ENCODE measurements around the gene RMND5B. TPM values are rescaled to one million over a fixed set of nuclear protein-coding genes. Genes with fewer than 3 reads are reported as not detected.

RMND5B gene
- total RNA-seq, 2 donors from 2014 or later: 29.2 to 29.9 TPM

DNA sequence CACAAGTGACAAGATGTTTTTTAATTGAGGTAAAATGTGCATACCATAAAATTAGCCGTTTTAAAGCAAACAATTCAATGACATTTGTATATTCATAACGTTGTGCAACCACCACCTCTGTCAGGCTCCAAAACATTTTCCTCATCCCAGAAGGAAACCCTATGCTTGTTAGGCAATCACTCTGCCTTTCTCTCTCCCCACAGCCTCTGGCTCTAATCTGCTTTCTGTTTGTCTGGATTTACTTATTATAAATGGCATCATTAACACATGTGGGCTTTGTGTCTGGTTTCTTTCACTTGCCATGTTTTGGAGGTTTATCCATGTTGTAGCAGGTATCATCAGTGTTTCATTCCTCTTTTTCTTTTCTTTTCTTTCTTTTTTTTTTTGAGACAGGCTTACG is 18.9 kb upstream of the RMND5B start:
- intact Hi-C loops (cut with DNase I): no loop called here
- no peak for DNase-seq (ENCODE audit: low spot score)

GRCh38 chr5:178112545-178112944 is 18.3 kb upstream of the RMND5B start:
- intact Hi-C loops (cut with DNase I): no loop called here

DNA sequence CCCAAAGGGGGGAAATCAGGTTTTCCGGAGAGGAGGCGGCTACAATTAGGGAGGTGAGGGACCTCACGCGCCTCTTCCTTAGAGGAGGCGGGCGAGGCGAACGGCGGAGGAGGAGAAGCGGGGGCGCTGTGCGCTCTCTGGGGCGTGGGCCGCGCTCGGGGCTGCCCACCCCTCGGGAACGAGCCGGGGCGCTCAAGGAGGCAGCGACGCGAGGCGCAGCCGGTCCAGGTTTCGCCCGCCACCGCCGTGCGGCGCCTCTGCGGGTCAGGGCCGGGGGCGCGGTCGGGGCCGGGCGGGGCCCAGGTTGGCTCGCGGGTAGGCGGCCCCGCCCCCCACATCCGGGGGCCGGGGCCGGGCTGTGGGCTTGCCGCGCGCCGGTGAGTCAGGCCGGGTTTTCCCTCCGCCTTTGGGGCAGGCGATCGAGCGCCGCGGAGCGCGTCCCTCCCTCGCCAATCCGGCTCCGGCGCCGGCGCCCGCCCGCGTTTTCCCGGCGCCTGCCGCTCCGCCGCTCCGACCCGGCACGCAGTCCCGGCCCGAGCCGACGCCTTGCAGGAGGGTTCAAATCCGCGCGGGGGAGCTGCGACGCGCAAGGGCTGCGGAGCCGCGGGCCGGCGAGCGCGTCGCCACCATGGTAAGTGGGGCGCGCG is 17.6 kb upstream of the RMND5B start, which contains the start of gene N4BP3:
Gene N4BP3, plus strand, starts transcription at position 392 of the 647 bp plus-strand sequence. CDS start 6,052 bp downstream, outside the sequence.
- no peak for DNase-seq (ENCODE audit: low spot score)
- intact Hi-C loops (cut with DNase I): no loop called here

More at GRCh38 chr5:178112545-178112944, 18.3 kb upstream of the RMND5B start:
- DNase-seq (ENCODE audit: low spot score): no peak

DNA sequence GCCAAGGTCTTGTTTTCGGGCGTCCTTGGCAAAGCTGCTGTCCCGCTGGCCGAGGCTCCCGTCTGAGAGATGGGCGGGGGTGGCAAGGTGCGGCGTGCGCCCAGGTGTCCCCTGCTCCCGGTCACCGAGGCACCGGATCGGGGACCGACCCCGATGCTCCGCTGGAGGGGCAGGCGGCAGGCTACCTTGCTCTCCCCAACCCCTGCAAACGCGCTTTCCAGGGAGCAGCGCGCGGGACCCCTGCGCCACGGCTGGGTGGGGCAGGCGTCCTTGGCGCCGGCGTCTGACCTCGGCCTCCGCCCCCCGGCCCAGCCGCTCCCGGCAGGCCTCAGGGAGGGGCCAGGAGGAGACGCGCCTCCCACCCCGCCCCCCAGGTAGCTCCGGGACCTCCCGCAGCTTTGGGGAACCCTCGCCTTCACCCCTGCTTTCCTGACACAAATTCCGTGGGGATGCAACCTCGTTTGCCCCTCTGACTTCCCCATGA is 16.9 kb upstream of the RMND5B start:
- intact Hi-C loops (cut with DNase I): no loop called here
- DNase-seq (ENCODE audit: low spot score): no peak

DNA sequence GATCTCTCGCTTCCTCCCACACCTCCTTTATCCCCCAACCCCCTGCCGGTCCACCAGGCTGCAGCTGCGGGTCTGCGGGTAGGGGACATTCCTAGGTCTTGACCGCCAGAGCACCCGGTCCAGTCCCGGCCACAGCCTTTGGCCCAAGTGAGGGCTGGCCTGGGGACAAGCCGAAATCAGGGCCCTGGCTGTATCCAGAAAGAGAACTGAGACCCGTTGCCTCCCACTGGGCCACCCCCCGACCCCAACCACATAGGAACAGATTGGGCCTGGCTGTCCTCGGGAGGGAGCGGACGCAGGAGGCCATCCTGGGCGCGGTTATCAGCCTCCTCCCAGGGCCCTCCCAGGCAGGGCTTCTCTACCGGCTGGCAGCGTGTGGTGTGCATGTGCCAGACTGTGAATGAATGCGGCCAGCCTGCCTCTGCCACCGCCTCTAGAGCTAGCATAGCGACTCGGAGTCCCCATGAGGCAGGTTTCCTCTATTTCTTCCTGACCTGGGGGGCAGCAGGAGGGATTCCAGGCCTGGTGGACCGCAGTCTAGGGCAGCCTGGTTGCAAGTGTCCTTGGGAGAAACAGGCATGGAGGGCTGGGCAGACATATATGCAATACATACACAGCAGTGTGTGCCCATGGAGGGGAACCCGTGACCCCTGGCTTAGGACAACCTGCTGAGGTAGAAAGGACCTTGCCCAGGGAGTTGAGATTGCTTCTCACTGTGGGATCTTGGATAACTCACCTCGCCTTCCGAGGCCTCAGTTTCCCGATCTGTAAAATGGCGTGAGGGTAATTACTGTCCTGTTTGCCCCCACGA is 16.3 kb upstream of the RMND5B start:
- intact Hi-C loops (cut with DNase I): no loop called here
- no peak for DNase-seq (ENCODE audit: low spot score)

DNA sequence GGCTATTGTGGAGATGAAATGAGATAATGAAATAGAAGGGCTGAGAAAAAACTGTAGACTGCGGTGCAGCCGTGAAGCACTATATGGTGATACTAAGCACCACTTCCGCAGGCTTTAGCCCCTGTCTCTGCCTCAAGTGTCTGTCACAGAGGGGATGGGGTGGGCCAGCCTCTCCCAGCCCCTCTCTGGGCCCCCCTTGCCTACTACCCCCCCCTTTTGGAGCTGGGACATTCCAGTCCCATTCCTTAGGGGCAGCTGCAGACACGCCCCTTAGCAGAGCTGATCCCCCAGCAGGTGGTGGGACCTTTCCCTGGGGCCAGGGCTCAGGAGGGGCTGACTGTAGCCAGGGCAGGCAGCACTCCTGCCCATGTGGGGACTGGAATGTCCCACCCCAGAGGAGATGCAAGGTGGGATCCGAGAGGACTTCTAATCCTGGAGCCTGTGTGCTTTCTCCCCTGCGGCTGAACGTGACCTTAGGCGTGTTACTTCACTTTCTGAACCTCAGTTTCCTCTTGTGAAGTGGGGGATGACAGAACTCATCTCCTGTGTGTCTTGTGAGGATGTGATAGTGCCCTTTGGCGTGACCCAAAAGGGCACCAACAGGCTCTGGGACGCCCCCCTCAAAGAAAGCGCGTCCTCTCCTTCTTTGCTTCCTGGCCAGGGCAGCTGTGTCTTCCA is 15.5 kb upstream of the RMND5B start:
- intact Hi-C loops (cut with DNase I): no loop called here
- no peak for DNase-seq (ENCODE audit: low spot score)

DNA sequence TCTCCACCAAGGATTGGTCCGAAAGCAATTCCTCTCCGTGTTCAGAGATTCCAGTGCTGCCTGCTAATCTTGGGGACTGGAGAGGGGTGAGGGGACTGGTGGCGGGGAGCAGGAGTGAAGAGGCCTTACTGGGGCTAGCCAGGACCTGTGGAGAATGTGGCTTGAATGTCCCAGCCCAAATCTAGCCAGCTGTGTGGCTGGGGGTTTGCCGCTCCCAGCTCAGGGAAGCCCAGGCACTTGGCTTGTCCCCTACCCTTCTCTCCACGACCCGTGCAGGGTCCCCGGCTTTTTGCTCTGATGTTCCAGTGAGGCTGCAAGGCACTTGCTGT is 15.0 kb upstream of the RMND5B start:
- intact Hi-C loops (cut with DNase I): no loop called here
- DNase-seq (ENCODE audit: low spot score): no peak

DNA sequence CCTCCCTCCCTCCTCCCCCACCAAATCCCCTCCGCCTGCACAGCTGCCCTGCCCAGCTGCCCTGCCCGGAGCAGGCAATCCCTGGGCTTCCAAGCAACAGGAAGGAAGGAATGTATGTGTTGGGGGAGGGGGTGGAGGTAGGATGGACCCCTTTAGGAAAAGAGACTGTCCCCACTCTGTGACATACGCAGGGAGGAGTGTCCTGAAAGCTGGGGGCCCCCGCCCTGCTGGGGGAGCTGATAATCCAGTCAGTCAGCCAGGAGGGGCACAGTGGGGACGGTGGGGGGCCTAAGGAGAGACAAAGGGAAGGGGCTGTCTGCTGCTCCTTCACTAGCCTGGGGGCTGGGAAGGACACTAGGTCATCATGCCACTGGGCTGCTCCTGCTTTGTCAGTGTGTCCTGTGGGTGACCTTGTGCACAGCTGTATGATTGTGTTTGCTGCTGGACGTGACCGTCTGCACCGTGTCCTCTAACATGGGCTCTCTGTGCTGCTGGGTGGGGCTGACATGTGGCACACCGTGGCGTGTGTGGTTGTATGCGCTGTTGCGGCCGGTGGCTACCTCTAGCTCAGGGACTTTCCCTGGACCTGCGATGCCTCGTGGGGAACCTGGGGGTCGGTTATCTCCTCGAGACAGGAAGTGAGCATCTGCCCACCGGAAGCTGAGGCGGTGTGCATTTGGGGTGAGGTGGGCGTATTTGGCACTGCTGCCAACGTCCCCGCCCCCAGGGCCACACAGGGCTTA is 14.5 kb upstream of the RMND5B start:
- intact Hi-C loops (cut with DNase I): no loop called here
- DNase-seq (ENCODE audit: low spot score): no peak

- peak; percentile 69 for DNase-seq (ENCODE audit: low spot score)
- intact Hi-C loops (cut with DNase I): no loop called here
Observed at GRCh38 chr5:178117923-178118701, 12.7 kb upstream of the RMND5B start.

DNA sequence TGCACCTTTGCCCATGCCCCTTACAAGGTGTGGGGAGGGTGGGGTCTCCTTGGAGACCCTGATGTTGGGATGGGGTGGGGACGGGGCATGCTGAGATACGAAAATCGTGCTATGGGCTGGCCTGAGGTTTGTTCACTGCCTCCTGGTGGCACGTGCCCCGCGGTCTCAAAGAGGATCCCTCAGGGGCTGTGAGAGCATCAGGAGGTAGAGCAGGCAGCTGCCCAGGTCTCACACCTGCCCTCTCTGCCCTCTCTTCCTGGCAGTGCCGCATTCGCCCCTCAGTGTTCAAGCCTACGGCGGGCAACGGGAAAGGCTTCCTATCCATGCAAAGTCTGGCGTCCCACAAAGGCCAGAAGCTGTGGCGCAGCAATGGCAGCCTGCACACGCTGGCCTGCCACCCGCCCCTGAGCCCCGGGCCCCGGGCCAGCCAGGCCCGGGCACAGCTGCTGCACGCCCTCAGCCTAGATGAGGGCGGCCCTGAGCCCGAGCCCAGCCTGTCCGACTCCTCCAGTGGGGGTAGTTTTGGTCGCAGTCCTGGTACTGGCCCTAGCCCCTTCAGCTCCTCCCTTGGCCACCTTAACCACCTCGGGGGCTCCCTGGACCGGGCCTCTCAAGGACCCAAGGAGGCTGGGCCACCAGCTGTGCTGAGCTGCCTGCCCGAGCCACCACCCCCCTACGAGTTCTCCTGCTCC is 10.8 kb upstream of the RMND5B start:
- DNase-seq (ENCODE audit: low spot score): peak; percentile 72

DNA sequence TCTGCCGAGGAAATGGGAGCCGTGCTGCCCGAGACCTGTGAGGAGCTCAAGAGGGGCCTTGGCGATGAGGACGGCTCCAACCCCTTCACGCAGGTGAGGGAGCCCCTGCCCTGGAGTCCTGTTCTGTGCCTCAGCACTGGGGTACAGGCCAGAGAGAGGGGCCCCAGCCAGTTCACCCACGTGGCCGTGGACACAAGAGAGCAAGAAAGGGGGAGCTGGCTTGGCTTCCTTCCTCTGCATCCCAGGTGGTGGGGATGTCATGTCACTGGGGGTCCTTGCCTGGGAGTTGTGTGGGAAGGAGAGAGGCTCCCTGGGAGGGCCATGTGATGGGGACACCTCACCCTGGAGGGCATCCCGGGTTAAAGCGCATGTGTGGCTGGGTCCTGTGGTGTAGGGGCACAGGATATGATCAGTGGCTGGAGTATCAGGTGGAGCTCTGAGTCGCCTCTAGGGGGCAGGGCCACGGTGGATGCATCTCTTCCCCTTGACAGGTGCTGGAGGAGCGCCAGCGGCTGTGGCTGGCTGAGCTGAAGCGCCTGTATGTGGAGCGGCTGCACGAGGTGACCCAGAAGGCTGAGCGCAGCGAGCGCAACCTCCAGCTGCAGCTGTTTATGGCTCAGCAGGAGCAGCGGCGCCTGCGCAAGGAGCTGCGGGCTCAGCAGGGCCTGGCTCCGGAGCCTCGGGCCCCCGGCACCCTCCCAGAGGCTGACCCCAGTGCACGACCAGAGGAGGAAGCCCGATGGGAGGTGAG is 10.0 kb upstream of the RMND5B start:
- intact Hi-C loops (cut with DNase I): no loop called here
- DNase-seq (ENCODE audit: low spot score): no peak

More for the DNA sequence above, 10.8 kb upstream of the RMND5B start:
- intact Hi-C loops (cut with DNase I): no loop called here

GRCh38 chr5:178121391-178122276 is 9.2 kb upstream of the RMND5B start:
- intact Hi-C loops (cut with DNase I): no loop called here

DNA sequence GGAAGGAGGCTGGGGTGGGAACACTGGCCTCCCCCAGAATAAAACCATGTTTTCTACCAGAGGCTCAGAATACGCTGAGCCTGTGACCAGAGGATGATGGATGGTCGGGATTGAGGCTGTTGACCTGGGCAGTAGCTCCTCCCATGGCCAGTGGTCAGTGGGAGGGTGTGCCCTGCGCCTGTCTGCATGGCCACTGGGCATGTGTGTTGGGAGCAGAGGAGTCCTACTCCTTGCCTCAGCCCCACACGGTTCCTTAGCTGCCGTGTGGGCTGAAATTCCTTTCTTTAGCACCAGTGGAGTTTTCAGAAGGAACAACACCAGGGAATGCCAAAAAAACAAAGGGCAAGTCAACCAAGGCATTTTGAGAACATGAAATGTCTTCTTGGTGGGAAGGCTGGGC is 8.5 kb upstream of the RMND5B start:
- intact Hi-C loops (cut with DNase I): no loop called here
- no peak for DNase-seq (ENCODE audit: low spot score)

More at GRCh38 chr5:178121391-178122276, 9.2 kb upstream of the RMND5B start:
- no peak for DNase-seq (ENCODE audit: low spot score)

DNA sequence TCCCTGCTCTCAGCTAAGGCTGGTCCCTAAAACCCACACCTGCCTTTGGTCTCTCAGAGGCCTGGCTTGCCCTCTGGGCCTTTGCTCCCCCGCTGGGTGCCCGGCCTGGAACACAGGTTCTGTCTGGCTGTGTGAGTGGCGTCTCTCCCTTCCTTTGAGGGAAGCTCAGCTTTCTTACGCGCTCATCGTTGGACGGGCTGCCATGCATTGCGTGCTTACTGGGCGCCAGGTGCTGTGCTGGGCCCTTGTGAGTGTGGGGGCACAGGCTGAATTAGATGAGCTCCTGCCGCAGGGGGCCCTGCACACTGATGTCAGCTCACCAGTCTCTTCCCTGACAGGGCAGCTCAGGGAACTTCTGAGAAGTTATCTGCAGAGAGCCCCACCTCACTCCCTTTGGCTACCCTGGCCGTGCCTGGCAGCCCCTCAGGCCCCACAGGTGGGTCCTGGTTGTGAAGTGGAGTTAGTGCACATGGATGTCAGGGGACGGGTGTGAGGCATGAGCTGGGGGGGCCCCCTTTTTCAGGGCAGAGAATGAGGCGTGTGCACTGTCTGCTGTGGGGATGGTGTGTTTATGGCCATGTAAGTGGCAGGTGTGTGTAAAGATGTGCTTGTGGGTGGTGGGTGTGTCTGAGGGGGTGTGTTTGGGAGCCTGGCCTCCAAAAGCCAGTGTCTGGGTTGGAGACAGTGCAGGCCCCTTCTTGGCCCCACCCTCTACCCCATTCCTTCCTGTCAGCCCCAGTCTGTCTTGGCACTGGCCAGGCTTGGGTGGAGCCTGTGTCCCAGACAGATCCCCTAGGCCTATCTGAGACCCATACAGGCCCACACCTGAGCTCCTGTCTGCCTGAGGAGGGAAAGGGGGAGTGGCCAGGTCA is 7.5 kb upstream of the RMND5B start:
- intact Hi-C loops (cut with DNase I): no loop called here
- no peak for DNase-seq (ENCODE audit: low spot score)
